Spinal cord (tissue), 10 donors: ENCODE results near the gene JAM2. TPM values are rescaled to one million over a fixed set of nuclear protein-coding genes. Genes with fewer than 3 reads are reported as not detected.

Source experiments
- DNase-seq, 6 donors: peaks; one replicate each; pipeline versions ENCODE4 v3.0.0 to v3.0.0-alpha.2; 2013 to 2015; ENCODE audit warnings: low spot score in 6 of 6, low read depth in 4 of 6
- H3K27ac ChIP-seq: one replicate; pipeline ENCODE4 v1.5.1; 2013; ENCODE audit warnings: low read depth, low read length, control low read depth
- H3K27me3 ChIP-seq: one replicate; pipeline ENCODE4 v1.6.1; 2013; ENCODE audit warnings: low read length; ENCODE audit not compliant: control insufficient read depth, insufficient read depth
- H3K36me3 ChIP-seq: one replicate; pipeline ENCODE4 v1.6.1; 2013; ENCODE audit warnings: low read length; ENCODE audit not compliant: control insufficient read depth, insufficient read depth
- H3K4me1 ChIP-seq: one replicate; pipeline ENCODE4 v1.6.1; 2013; ENCODE audit warnings: low read length; ENCODE audit not compliant: control insufficient read depth, insufficient read depth
- H3K4me3 ChIP-seq: one replicate; pipeline ENCODE4 v1.5.1; 2013; ENCODE audit warnings: low read depth, low read length, control low read depth
- H3K9me3 ChIP-seq: one replicate; pipeline ENCODE4 v1.6.1; 2013; ENCODE audit warnings: low read length; ENCODE audit not compliant: control insufficient read depth, insufficient read depth
- WGBS: methylation state at CpG from one replicate; pipeline ENCODE4 v1.1.5; 2013; ENCODE audit warnings: missing lambda C conversion rate; ENCODE audit not compliant: insufficient coverage; 5-methylcytosine and 5-hydroxymethylcytosine counted together
- polyA plus RNA-seq, 2 donors: library from polyadenylated mRNA; unstranded; fragments of 120-200 nt; gene quantifications; one replicate each; pipeline ENCODE4 v1.2.1, GENCODE V29; 2013; ENCODE audit not compliant: insufficient read length in 2 of 2
- total RNA-seq, 2 donors: library from RNA; depleted of rRNA in 1 of 2; stranded (reverse); fragments of 120-200 nt in 1 of 2; fragments of >200 nt in 1 of 2; gene quantifications; one replicate each; pipeline versions ENCODE4 v1.2.3 to v1.2.4, GENCODE V29; 2013 to 2014
- donor health status: healthy.

JAM2 gene
- total and polyA plus RNA-seq, 4 donors = 77.4 to 104 (median 94.5) TPM

- Histone ChIP-seq H3K4me1 (no peaks in the 10 kb centered on the region), H3K27me3 (no peaks in the 10 kb centered on the region), H3K36me3 (peaks cover 6% of the 10 kb centered on the region), H3K9me3 (no peaks in the 10 kb centered on the region), H3K4me3 (no peak overlapping the region), H3K27ac (no peak overlapping the region)
- peak in 1 of 6 donors; percentile 44 for DNase-seq
Measured at GRCh38 chr21:25757531-25757930, 118.5 kb downstream of the JAM2 start.

- no peaks in the 10 kb centered on the region for H3K4me1 ChIP-seq
- no peaks in the 10 kb centered on the region for H3K27me3 ChIP-seq
- H3K27ac ChIP-seq = no peak overlapping the region
- H3K36me3 ChIP-seq = peaks cover 6% of the 10 kb centered on the region
- no peaks in the 10 kb centered on the region for H3K9me3 ChIP-seq
- no CpG with 5 or more reads among the region's 1 CpG for WGBS
- no peak overlapping the region for H3K4me3 ChIP-seq
- DNase-seq = no peak
Measured at GRCh38 chr21:25759573-25759972, 120.5 kb downstream of the JAM2 start.

GRCh38 chr21:25760061-25760460 is 121.0 kb downstream of the JAM2 start:
- DNase-seq = no peak
- no peaks in the 10 kb centered on the region for H3K9me3 ChIP-seq
- H3K36me3 ChIP-seq = peaks cover 6% of the 10 kb centered on the region
- no peaks in the 10 kb centered on the region for H3K4me1 ChIP-seq
- no peaks in the 10 kb centered on the region for H3K27me3 ChIP-seq
- H3K27ac ChIP-seq = no peak overlapping the region
- no peak overlapping the region for H3K4me3 ChIP-seq
- 100% methylated on average over 2 of the region's 3 CpGs for WGBS

GRCh38 chr21:25760677-25761076 is 121.6 kb downstream of the JAM2 start:
- WGBS = no CpG with 5 or more reads among the region's 1 CpG
- DNase-seq = no peak

GRCh38 chr21:25764065-25764464 is 125.0 kb downstream of the JAM2 start:
- H3K36me3 ChIP-seq = no peaks in the 10 kb centered on the region
- WGBS = no CpG with 5 or more reads among the region's 3 CpGs
- H3K4me1 ChIP-seq = no peaks in the 10 kb centered on the region
- H3K9me3 ChIP-seq = no peaks in the 10 kb centered on the region
- H3K27me3 ChIP-seq = no peaks in the 10 kb centered on the region
- no peak overlapping the region for H3K4me3 ChIP-seq
- H3K27ac ChIP-seq = no peak overlapping the region
- DNase-seq = no peak

More at GRCh38 chr21:25760677-25761076, 121.6 kb downstream of the JAM2 start:
- Histone ChIP-seq H3K36me3 (peaks cover 6% of the 10 kb centered on the region), H3K4me1 (no peaks in the 10 kb centered on the region), H3K9me3 (no peaks in the 10 kb centered on the region), H3K27ac (no peak overlapping the region), H3K27me3 (no peaks in the 10 kb centered on the region), H3K4me3 (no peak overlapping the region)

Other genes with a start within 250 kb of the JAM2 start
- gene MRPL39, start 31.8 kb upstream of the JAM2 start, total RNA-seq = 10 to 100 TPM; 29.2 to 47.6 TPM
- 10 to 100 TPM; 27.7 to 29.6 TPM for gene MRPL39, start 31.8 kb upstream of the JAM2 start, polyA plus RNA-seq
- 100 to 1,000 TPM; 100 to 129 TPM for gene ATP5PF, start 95.6 kb downstream of the JAM2 start, total RNA-seq
- gene ATP5PF, start 95.6 kb downstream of the JAM2 start, polyA plus RNA-seq = 100 to 1,000 TPM; 232 to 244 TPM
- gene GABPA, start 95.7 kb downstream of the JAM2 start, total RNA-seq = 10 to 100 TPM; 32.9 to 53.7 TPM
- 10 to 100 TPM; 23.9 to 28.3 TPM for gene GABPA, start 95.7 kb downstream of the JAM2 start, polyA plus RNA-seq